Prostate gland (tissue), 2 donors: ENCODE measurements around the gene ITPR2. TPM values are rescaled to one million over a fixed set of nuclear protein-coding genes. Genes with fewer than 3 reads are reported as not detected.

Experiments used
- DNase-seq: peaks from one replicate; pipeline ENCODE4 v3.0.0-alpha.2; 2019; ENCODE audit warnings: low spot score
- H3K27ac ChIP-seq, 2 donors: fragments of 200-600 bp; sonication (generic); 2 replicates each; pipeline ENCODE4 v1.5.1; 2017 to 2019
- H3K27me3 ChIP-seq: fragments of 200-600 bp; sonication (generic); replicated peaks from 2 replicates; pipeline ENCODE4 v1.5.1; 2019; ENCODE audit not compliant: insufficient read depth
- H3K36me3 ChIP-seq, 2 donors: fragments of 200-600 bp; sonication (generic); 1 replicate in 1 of 2; 2 replicates in 1 of 2; pipeline versions ENCODE4 v1.5.1 to v1.8.1; 2017 to 2019
- H3K4me1 ChIP-seq: fragments of 200-600 bp; sonication (generic); replicated peaks from 2 replicates; pipeline ENCODE4 v1.5.1; 2019
- H3K4me3 ChIP-seq, 2 donors: fragments of 200-600 bp; sonication (generic); 2 replicates each; pipeline ENCODE4 v1.5.1; 2017 to 2019
- H3K9me3 ChIP-seq: fragments of 200-600 bp; sonication (generic); 2 replicates; pipeline ENCODE4 v1.5.1; 2017
- POLR2A ChIP-seq: fragments of 450-650 bp; IDR thresholded peaks from one replicate; pipeline ENCODE4 v1.6.1; 2016; ENCODE audit warnings: antibody characterized with exemption, mild to moderate bottlenecking
- POLR2AphosphoS5 ChIP-seq: sonication (generic); formaldehyde crosslinking; IDR thresholded peaks from one replicate; pipeline ENCODE4 v1.6.1; 2017; ENCODE audit warnings: antibody characterized with exemption
- WGBS: methylation state at CpG from one replicate; pipeline ENCODE4 v1.1.5; 2018; 5-methylcytosine and 5-hydroxymethylcytosine counted together
- intact Hi-C: fragments of 100-400 bp; cut with DNase I; formaldehyde crosslinking; loops from one replicate; pipeline ENCODE4 v1.14.2; 2022
- total RNA-seq, 2 donors: library from RNA; depleted of rRNA; stranded (reverse); fragments of >200 nt; gene quantifications; one replicate each; pipeline ENCODE4 v1.1.0, GENCODE V29; 2016
- TF ChIP-seq, protein P1 (sequence below), 4 experiments: fragments of 200-600 bp in 2 of 4; fragments of 450-650 bp in 2 of 4; sonication (generic) in 2 of 4; IDR thresholded peaks; 1 replicate in 3 of 4; 2 replicates in 1 of 4; pipeline ENCODE4 v1.5.1; 2016 to 2019; ENCODE audit warnings: antibody characterized with exemption in 4 of 4, mild to moderate bottlenecking in 2 of 4, moderate library complexity in 2 of 4

ITPR2 gene
- total RNA-seq, 2 donors from 2014 or later: 30.0 to 44.4 TPM

GRCh38 chr12:26845057-26845666, 12.2 kb upstream of the ITPR2 start:
- intact Hi-C loops: no loop called here
- WGBS: 57% methylated on average over 11 of the region's 11 CpGs
- no peak for TF ChIP-seq POLR2A
- TF ChIP-seq, protein P1, sequence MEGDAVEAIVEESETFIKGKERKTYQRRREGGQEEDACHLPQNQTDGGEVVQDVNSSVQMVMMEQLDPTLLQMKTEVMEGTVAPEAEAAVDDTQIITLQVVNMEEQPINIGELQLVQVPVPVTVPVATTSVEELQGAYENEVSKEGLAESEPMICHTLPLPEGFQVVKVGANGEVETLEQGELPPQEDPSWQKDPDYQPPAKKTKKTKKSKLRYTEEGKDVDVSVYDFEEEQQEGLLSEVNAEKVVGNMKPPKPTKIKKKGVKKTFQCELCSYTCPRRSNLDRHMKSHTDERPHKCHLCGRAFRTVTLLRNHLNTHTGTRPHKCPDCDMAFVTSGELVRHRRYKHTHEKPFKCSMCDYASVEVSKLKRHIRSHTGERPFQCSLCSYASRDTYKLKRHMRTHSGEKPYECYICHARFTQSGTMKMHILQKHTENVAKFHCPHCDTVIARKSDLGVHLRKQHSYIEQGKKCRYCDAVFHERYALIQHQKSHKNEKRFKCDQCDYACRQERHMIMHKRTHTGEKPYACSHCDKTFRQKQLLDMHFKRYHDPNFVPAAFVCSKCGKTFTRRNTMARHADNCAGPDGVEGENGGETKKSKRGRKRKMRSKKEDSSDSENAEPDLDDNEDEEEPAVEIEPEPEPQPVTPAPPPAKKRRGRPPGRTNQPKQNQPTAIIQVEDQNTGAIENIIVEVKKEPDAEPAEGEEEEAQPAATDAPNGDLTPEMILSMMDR (IDR thresholded peaks at IDR 0.05): peak; percentile 10 to 48 (median 38)
- Histone ChIP-seq H3K27me3 (no peaks in the 10 kb centered on the region), H3K27ac (no peak overlapping the region), H3K4me3 (no peak overlapping the region), H3K36me3 (no peaks in the 10 kb centered on the region), H3K9me3 (no peaks in the 10 kb centered on the region), H3K4me1 (no peaks in the 10 kb centered on the region)
- no peak for DNase-seq

DNA sequence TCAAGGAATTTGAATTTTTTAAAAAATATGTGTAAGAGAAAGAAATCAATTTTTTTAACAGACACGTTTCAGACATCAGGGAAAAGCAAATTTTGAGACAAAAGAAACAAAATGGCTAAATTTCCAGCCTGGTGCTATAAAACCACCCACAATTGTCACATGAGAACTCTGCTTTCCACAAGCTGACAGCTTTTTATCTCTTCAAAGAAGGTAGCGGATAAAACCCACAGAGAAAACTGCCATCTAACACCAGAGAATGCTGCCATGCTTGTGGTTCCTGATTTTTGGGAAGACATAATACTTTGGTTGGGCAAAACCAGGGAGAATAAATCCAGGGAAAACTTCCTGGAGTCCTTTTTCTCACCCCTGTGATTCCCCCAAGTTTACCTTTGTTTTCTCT, 10.3 kb upstream of the ITPR2 start:
- H3K27me3 ChIP-seq: no peaks in the 10 kb centered on the region
- no peak overlapping the region for H3K4me3 ChIP-seq
- TF ChIP-seq, protein P1 (IDR thresholded peaks at IDR 0.05): no peak
- no peak for TF ChIP-seq POLR2A
- H3K36me3 ChIP-seq: no peaks in the 10 kb centered on the region
- intact Hi-C loops: no loop called here
- no peak for DNase-seq
- H3K9me3 ChIP-seq: no peaks in the 10 kb centered on the region
- WGBS: 87% methylated on average over 2 of the region's 2 CpGs
- no peaks in the 10 kb centered on the region for H3K4me1 ChIP-seq
- no peak overlapping the region for H3K27ac ChIP-seq

- Histone ChIP-seq H3K27ac (no peak overlapping the region), H3K4me3 (no peak overlapping the region), H3K4me1 (no peaks in the 10 kb centered on the region), H3K36me3 (no peaks in the 10 kb centered on the region), H3K27me3 (no peaks in the 10 kb centered on the region), H3K9me3 (no peaks in the 10 kb centered on the region)
- no peak for DNase-seq
- intact Hi-C loops: no loop called here
- 82% methylated on average over 5 of the region's 5 CpGs for WGBS
- TF ChIP-seq, protein P1 (IDR thresholded peaks at IDR 0.05): no peak
- no peak for TF ChIP-seq POLR2AphosphoS5
- no peak for TF ChIP-seq POLR2A
Measured at GRCh38 chr12:26841085-26841484, 8.1 kb upstream of the ITPR2 start.

DNA sequence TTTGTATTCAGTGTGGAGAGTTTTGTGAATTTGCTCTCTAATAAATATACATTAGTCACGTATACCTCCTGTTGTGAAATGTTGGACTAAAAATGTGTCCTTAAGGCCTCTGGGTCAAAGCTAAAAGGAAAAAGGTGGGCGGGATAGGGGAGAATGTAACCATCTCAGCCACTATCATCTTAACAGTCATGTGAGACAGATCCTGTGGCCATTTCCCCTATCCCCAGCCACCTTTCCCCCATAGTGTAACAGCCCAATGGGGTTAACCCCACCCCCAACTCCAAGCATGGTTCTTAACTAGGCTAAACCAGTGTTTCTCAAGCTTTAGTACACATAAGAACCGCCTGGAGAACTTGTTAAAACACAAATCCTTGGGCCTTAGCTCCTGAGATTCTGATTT, 6.5 kb upstream of the ITPR2 start:
- Histone ChIP-seq H3K36me3 (no peaks in the 10 kb centered on the region), H3K9me3 (no peaks in the 10 kb centered on the region), H3K27ac (no peak overlapping the region), H3K4me3 (no peak overlapping the region), H3K4me1 (no peaks in the 10 kb centered on the region), H3K27me3 (no peaks in the 10 kb centered on the region)
- DNase-seq: no peak
- intact Hi-C loops: loop anchor here (10.0 kb wide), 2 partner anchors 45 to 725 kb away; no protein-coding TSS in a partner anchor
- TF ChIP-seq, protein P1 (IDR thresholded peaks at IDR 0.05): no peak
- TF ChIP-seq POLR2AphosphoS5 (no peak), POLR2A (no peak)
- WGBS: 97% methylated on average over 3 of the region's 3 CpGs

DNA sequence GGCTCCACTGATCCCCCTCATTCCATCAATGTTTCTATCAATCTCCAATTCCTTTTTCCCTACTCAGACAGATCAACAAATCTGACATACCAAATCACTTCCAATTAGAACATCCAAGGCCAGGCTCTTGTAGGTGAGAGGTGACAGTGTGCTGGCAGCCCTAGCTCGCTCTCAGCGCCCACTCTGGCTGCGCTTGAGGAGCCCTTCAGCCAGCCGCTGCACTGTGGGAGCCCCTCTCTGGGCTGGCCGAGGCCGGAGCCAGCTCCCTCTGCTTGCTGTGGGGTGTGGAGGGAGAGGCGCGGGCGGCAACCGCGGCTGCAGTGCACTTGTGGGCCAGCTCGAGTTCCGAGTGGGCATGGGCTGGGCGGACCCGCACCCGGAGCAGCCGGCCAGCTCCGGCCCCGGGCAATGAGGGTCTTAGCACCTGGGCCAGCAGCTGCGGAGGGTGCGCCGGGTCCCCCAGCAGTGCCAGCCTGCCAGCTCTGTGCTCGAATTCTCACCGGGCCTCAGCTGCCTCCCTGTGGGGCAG, 6.0 kb upstream of the ITPR2 start:
- intact Hi-C loops: loop anchor here (10.0 kb wide), 2 partner anchors 46 to 724 kb away; no protein-coding TSS in a partner anchor
- H3K9me3 ChIP-seq: no peaks in the 10 kb centered on the region
- H3K27ac ChIP-seq: no peak overlapping the region
- WGBS: 96% methylated on average over 11 of the region's 24 CpGs
- H3K4me1 ChIP-seq: no peaks in the 10 kb centered on the region
- H3K4me3 ChIP-seq: no peak overlapping the region
- DNase-seq: no peak
- TF ChIP-seq POLR2A: no peak
- TF ChIP-seq, protein P1 (IDR thresholded peaks at IDR 0.05): no peak
- no peak for TF ChIP-seq POLR2AphosphoS5
- no peaks in the 10 kb centered on the region for H3K27me3 ChIP-seq
- H3K36me3 ChIP-seq: no peaks in the 10 kb centered on the region
